Measurements from ENCODE around the gene ZNF273. TPM values are rescaled to one million over a fixed set of nuclear protein-coding genes. Genes with fewer than 3 reads are reported as not detected.
"Not testable (repeated sequence)": the region's sequence is repeated elsewhere in the genome, so short reads cannot be mapped to it uniquely, and the experiment has no call there.

The ZNF273 gene
- total RNA-seq, 4 donors from 2014 or later, result 3.0 to 19.8 (median 13.2) TPM

DNA sequence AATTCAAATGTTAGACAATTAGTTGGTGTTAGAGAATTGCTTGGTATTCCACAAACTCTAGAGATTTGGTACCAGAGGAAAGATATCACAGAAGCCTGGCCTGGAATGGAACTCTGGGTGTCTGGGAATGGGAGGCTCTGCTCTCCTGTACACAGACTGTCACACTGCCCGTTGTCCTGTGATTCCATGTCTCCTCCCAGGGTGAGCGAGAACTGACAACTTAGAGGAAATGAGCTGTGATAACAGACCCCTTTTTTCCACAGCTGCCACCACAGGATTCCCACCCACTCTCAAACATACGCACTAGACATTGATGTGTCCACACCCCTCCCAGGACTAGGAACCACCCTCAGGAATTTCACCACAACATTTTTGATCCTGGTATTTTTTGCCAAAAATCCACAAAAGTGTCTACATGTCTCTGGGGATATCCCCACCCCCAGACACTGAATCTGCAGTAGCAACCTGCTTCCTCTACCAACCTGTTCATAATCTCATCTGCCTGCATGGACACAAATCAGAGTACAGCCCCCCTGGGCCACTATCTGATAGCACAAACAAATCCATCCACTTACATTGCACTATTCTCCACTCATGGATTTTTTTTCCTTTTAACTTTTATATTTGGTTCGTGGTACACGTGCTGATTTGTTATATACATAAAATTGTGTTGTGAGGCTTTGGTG is 4.7 kb downstream of the ZNF273 start:
- no peaks in the 10 kb centered on the region for H3K36me3 ChIP-seq
- WGBS, 2 donors, result 35 to 41% methylated on average over 5 of the region's 5 CpGs

GRCh38 chr7:64908358-64908757 is 5.3 kb downstream of the ZNF273 start:
- no peaks in the 10 kb centered on the region for H3K27me3 ChIP-seq
- TF ChIP-seq, protein P1, sequence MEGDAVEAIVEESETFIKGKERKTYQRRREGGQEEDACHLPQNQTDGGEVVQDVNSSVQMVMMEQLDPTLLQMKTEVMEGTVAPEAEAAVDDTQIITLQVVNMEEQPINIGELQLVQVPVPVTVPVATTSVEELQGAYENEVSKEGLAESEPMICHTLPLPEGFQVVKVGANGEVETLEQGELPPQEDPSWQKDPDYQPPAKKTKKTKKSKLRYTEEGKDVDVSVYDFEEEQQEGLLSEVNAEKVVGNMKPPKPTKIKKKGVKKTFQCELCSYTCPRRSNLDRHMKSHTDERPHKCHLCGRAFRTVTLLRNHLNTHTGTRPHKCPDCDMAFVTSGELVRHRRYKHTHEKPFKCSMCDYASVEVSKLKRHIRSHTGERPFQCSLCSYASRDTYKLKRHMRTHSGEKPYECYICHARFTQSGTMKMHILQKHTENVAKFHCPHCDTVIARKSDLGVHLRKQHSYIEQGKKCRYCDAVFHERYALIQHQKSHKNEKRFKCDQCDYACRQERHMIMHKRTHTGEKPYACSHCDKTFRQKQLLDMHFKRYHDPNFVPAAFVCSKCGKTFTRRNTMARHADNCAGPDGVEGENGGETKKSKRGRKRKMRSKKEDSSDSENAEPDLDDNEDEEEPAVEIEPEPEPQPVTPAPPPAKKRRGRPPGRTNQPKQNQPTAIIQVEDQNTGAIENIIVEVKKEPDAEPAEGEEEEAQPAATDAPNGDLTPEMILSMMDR (IDR thresholded peaks at IDR 0.05), result no peak

More for the DNA sequence above, 4.7 kb downstream of the ZNF273 start:
- no peaks in the 10 kb centered on the region for H3K9me3 ChIP-seq
- no peak overlapping the region for H3K27ac ChIP-seq
- no peak for DNase-seq (ENCODE audit: low spot score in 2 of 2)
- no peak overlapping the region for H3K4me3 ChIP-seq
- TF ChIP-seq, protein P1 (IDR thresholded peaks at IDR 0.05), result no peak
- TF ChIP-seq EP300 (IDR thresholded peaks at IDR 0.05) (no peak), POLR2A (IDR thresholded peaks at IDR 0.05) (no peak)
- no peaks in the 10 kb centered on the region for H3K27me3 ChIP-seq
- H3K4me1 ChIP-seq, result peaks cover 0 to 16% (median 0%) of the 10 kb centered on the region in 4 donors

GRCh38 chr7:64914557-64914956 is 11.5 kb downstream of the ZNF273 start:
- H3K4me1 ChIP-seq, result no peaks in the 10 kb centered on the region
- H3K9me3 ChIP-seq, result no peaks in the 10 kb centered on the region
- peaks cover 0 to 20% (median 0%) of the 10 kb centered on the region in 3 donors for H3K36me3 ChIP-seq
- no peak overlapping the region for H3K27ac ChIP-seq
- 81 to 96% methylated on average over 3 of the region's 3 CpGs for whole genome bisulfite sequencing, 2 donors
- TF ChIP-seq, protein P1 (IDR thresholded peaks at IDR 0.05), result no peak
- no peak for TF ChIP-seq EP300 (IDR thresholded peaks at IDR 0.05)
- TF ChIP-seq POLR2A (IDR thresholded peaks at IDR 0.05), result no peak
- DNase-seq (ENCODE audit: low spot score in 2 of 2), result no peak
- no peak overlapping the region for H3K4me3 ChIP-seq
- no peaks in the 10 kb centered on the region for H3K27me3 ChIP-seq

More at GRCh38 chr7:64908358-64908757, 5.3 kb downstream of the ZNF273 start:
- Histone ChIP-seq H3K9me3 (no peaks in the 10 kb centered on the region), H3K36me3 (no peaks in the 10 kb centered on the region), H3K4me3 (no peak overlapping the region), H3K27ac (no peak overlapping the region), H3K4me1 (peaks cover 0 to 15% (median 0%) of the 10 kb centered on the region in 4 donors)
- WGBS, 2 donors, result 74 to 76% methylated on average over 2 of the region's 2 CpGs
- no peak for DNase-seq (ENCODE audit: low spot score in 2 of 2)

- H3K27me3 ChIP-seq; H3K4me3 ChIP-seq; H3K9me3 ChIP-seq; H3K27ac ChIP-seq; H3K4me1 ChIP-seq; DNase-seq (ENCODE audit: low spot score in 2 of 2): not testable (repeated sequence)
- H3K36me3 ChIP-seq, result peaks cover 0 to 26% (median 0%) of the 10 kb centered on the region in 3 donors
- 83 to 94% methylated on average over 9 of the region's 9 CpGs for WGBS, 2 donors
Observed at GRCh38 chr7:64915301-64915700, 12.2 kb downstream of the ZNF273 start.

- 93 to 99% methylated on average over 4 of the region's 4 CpGs for WGBS, 2 donors
- H3K36me3 ChIP-seq, result peaks cover 0 to 60% (median 0%) of the 10 kb centered on the region in 3 donors
- not testable (repeated sequence) for H3K4me3 ChIP-seq; H3K27me3 ChIP-seq; H3K4me1 ChIP-seq; H3K27ac ChIP-seq; DNase-seq (ENCODE audit: low spot score in 2 of 2)
- peaks cover 0 to 67% (median 16%) of the 10 kb centered on the region in 4 donors for H3K9me3 ChIP-seq
Observed at GRCh38 chr7:64928252-64929187, 25.4 kb downstream of the ZNF273 start.

DNA sequence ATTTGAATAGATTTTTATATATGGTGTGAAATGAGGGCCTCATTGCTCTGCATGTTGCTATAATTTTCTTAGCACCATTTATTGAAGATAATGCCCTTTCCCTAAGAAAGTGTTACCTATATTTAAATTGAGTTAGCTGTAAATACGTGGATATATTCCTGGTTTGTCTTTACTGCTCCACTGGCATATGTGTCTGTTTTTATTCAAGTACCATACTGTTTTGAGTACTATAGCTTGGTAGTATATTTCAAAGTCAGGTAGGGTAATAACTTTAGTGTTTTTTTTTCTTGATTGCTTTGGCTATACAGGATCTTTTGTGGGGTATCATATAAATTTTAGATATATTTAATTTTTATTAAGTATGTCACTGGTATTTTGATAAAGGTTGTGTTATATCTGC is 31.4 kb downstream of the ZNF273 start:
- 94% methylated on average over 1 of the region's 1 CpG for WGBS, 2 donors

More for the DNA sequence above, 31.4 kb downstream of the ZNF273 start:
- Histone ChIP-seq H3K36me3 (peaks cover 0 to 8% (median 0%) of the 10 kb centered on the region in 3 donors), H3K27ac (no peak overlapping the region), H3K4me3 (no peak overlapping the region), H3K9me3 (peaks cover 0 to 33% (median 5%) of the 10 kb centered on the region in 4 donors), H3K27me3 (no peaks in the 10 kb centered on the region), H3K4me1 (no peaks in the 10 kb centered on the region)
- DNase-seq (ENCODE audit: low spot score in 2 of 2), result no peak
- TF ChIP-seq, protein P1 (IDR thresholded peaks at IDR 0.05), result no peak
